Stimulated activated CD8-positive, alpha-beta memory T cell treated with anti-CD3 and anti-CD28 coated beads, Interleukin-12 subunit alpha, Interleukin-12 subunit beta, amount 100 ng/mL, for 24 hours (primary cell): ENCODE results near the gene DARS1.
A peak's percentile ranks its signal among the peaks of the same experiment; 100 is the strongest.

Source experiments
- DNase-seq: peaks from one replicate; pipeline ENCODE4 v3.0.0-alpha.2; 2020; ENCODE audit errors: extremely low read depth

The DARS1 gene

GRCh38 chr2:136015699-136016098 is 30.3 kb upstream of the DARS1 start:
- DNase-seq, result no peak

GRCh38 chr2:136014411-136014810 is 29.0 kb upstream of the DARS1 start:
- no peak for DNase-seq

- no peak for DNase-seq
Observed at GRCh38 chr2:136013955-136014354, 28.5 kb upstream of the DARS1 start.

- DNase-seq, result no peak
Observed at GRCh38 chr2:136013136-136013685, 27.8 kb upstream of the DARS1 start.

GRCh38 chr2:136012315-136012714 is 26.9 kb upstream of the DARS1 start:
- DNase-seq, result no peak

- no peak for DNase-seq
Observed at GRCh38 chr2:136010126-136010525, 24.7 kb upstream of the DARS1 start.

GRCh38 chr2:136008205-136008865 is 22.9 kb upstream of the DARS1 start:
- DNase-seq, result peak; percentile 19

- DNase-seq, result no peak
Observed at GRCh38 chr2:136006658-136007057, 21.2 kb upstream of the DARS1 start.

- no peak for DNase-seq
Observed at GRCh38 chr2:136005462-136006196, 20.2 kb upstream of the DARS1 start.

- DNase-seq, result no peak
Observed at GRCh38 chr2:136004965-136005364, 19.5 kb upstream of the DARS1 start.

- DNase-seq, result no peak
Observed at GRCh38 chr2:136001131-136001530, 15.7 kb upstream of the DARS1 start.

GRCh38 chr2:136000502-136000901 is 15.1 kb upstream of the DARS1 start:
- DNase-seq, result no peak

- DNase-seq, result no peak
Observed at GRCh38 chr2:135999899-136000298, 14.5 kb upstream of the DARS1 start.

- DNase-seq, result no peak
Observed at GRCh38 chr2:135998879-135999278, 13.5 kb upstream of the DARS1 start.

- DNase-seq, result no peak
Observed at GRCh38 chr2:135997380-135997779, 12.0 kb upstream of the DARS1 start.

GRCh38 chr2:135996304-135996703 is 10.9 kb upstream of the DARS1 start:
- no peak for DNase-seq

GRCh38 chr2:135994281-135994680 is 8.9 kb upstream of the DARS1 start:
- no peak for DNase-seq

- no peak for DNase-seq
Observed at GRCh38 chr2:135993421-135993820, 8.0 kb upstream of the DARS1 start.

- DNase-seq, result no peak
Observed at GRCh38 chr2:135991861-135992260, 6.4 kb upstream of the DARS1 start.

GRCh38 chr2:135987441-135987840 is 2.0 kb upstream of the DARS1 start:
- no peak for DNase-seq

- no peak for DNase-seq
Observed at GRCh38 chr2:135986507-135986906, 1.1 kb upstream of the DARS1 start.

- DNase-seq, result peak; percentile 61
Observed at GRCh38 chr2:135985826-135986393, 484 bp upstream of the DARS1 start.
